H1 (cell line): ENCODE results near the gene WLS.

Experiments used
- ATF2 ChIP-seq: IDR thresholded peaks from 2 replicates; pipeline ENCODE4 v1.6.1; 2012; ENCODE audit warnings: low read length, inconsistent platforms
- CEBPB ChIP-seq: IDR thresholded peaks from 2 replicates; pipeline ENCODE4 v1.6.1; 2012; ENCODE audit warnings: low read depth, low read length
- CHD2 ChIP-seq: IDR thresholded peaks from 2 replicates; pipeline ENCODE4 v1.6.1; 2012; ENCODE audit warnings: low read length, improper control_type of control experiment
- CTCF ChIP-seq, 3 experiments: IDR thresholded peaks; 1 replicate in 2 of 3; 2 replicates in 1 of 3; pipeline versions ENCODE4 v1.5.1 to v1.6.1; 2011; ENCODE audit warnings: low read length in 3 of 3, mild to moderate bottlenecking in 3 of 3, inconsistent platforms in 2 of 3, low read depth in 1 of 3, moderate library complexity in 1 of 3; ENCODE audit not compliant: insufficient read depth in 1 of 3; ENCODE audit errors: control extremely low read depth in 1 of 3
- EP300 ChIP-seq, 2 experiments: IDR thresholded peaks; 1 replicate in 1 of 2; 2 replicates in 1 of 2; pipeline ENCODE4 v1.6.1; 2011 to 2012; ENCODE audit warnings: low read depth in 2 of 2, low read length in 2 of 2, mild to moderate bottlenecking in 2 of 2, borderline replicate concordance in 1 of 2, inconsistent platforms in 1 of 2, moderate library complexity in 1 of 2
- EZH2 ChIP-seq: fragments of 200-600 bp; sonication (generic); IDR thresholded peaks from 2 replicates; pipeline ENCODE4 v1.7.1; 2012; ENCODE audit warnings: low read depth, mild to moderate bottlenecking, moderate library complexity, low read length, inconsistent platforms; ENCODE audit not compliant: severe bottlenecking
- JUND ChIP-seq: IDR thresholded peaks from 2 replicates; pipeline ENCODE4 v1.6.1; 2011; ENCODE audit warnings: mild to moderate bottlenecking, improper control_type of control experiment, low read length
- KDM1A ChIP-seq: fragments of 200-600, 300-600 bp; sonication (generic); IDR thresholded peaks from 2 replicates; pipeline ENCODE4 v1.7.1; 2016; ENCODE audit warnings: mild to moderate bottlenecking, low read length, borderline replicate concordance
- POLR2A ChIP-seq, 2 experiments: IDR thresholded peaks; 1 replicate in 1 of 2; 2 replicates in 1 of 2; pipeline ENCODE4 v1.6.1; 2011; ENCODE audit warnings: low read depth in 2 of 2, low read length in 2 of 2, mild to moderate bottlenecking in 2 of 2; ENCODE audit errors: control extremely low read depth in 1 of 2
- POLR2AphosphoS5 ChIP-seq: IDR thresholded peaks from 2 replicates; pipeline ENCODE4 v1.6.1; 2011; ENCODE audit warnings: low read depth, low read length
- TAF1 ChIP-seq: IDR thresholded peaks from 2 replicates; pipeline ENCODE4 v1.6.1; 2011; ENCODE audit warnings: mild to moderate bottlenecking, low read depth, low read length
- YY1 ChIP-seq: IDR thresholded peaks from 2 replicates; pipeline ENCODE4 v1.6.1; 2011; ENCODE audit warnings: low read depth, mild to moderate bottlenecking, low read length
- ZNF274 ChIP-seq: IDR thresholded peaks from 2 replicates; pipeline ENCODE4 v1.7.0; 2012; ENCODE audit warnings: low read length, borderline replicate concordance; ENCODE audit errors: extremely low read depth

GRCh38 chr1:68254667-68255226 is 22.4 kb upstream of the WLS start:
- TF ChIP-seq TAF1: no peak
- no peak for TF ChIP-seq JUND
- TF ChIP-seq POLR2A (IDR thresholded peaks at IDR 0.05; ENCODE audit: control extremely low read depth in 1 of 2, low read depth in 2 of 2, low read length in 2 of 2): no peak
- TF ChIP-seq CTCF (IDR thresholded peaks at IDR 0.05; ENCODE audit: control extremely low read depth in 1 of 3, insufficient read depth in 1 of 3, low read depth in 1 of 3, low read length in 3 of 3): no peak
- no peak for TF ChIP-seq YY1
- TF ChIP-seq CEBPB: no peak
- no peak for TF ChIP-seq CHD2
- no peak for TF ChIP-seq EZH2
- TF ChIP-seq EP300 (IDR thresholded peaks at IDR 0.05; ENCODE audit: borderline replicate concordance in 1 of 2, low read depth in 2 of 2, low read length in 2 of 2): no peak
- TF ChIP-seq ATF2: no peak
- TF ChIP-seq ZNF274: no peak
- no peak for TF ChIP-seq KDM1A
- no peak for TF ChIP-seq POLR2AphosphoS5
